HCT116 (cell line): ENCODE results near the gene CYSLTR2. TPM values are rescaled to one million over a fixed set of nuclear protein-coding genes. Genes with fewer than 3 reads are reported as not detected.

Source experiments
- ATAC-seq: fragments of 200-7000 bp; cut with Tn5 transposase; 2 replicates; pipeline ENCODE4 v1.9.1; 2020; ENCODE audit warnings: mild to moderate bottlenecking, moderate library complexity
- BruUV-seq: library from RNA; stranded (reverse); fragments of 400-500 nt; replicated peaks from 2 replicates; lab custom pipeline; 2021; lab: Mats Ljungman, UMichigan
- CTCF ChIA-PET: fragments of 300-600 bp; sonication (Branson Sonifier 250); formaldehyde crosslinking; loops from one replicate; lab custom pipeline; 2021; ENCODE audit warnings: antibody characterized with exemption; lab: Charles Lee
- POLR2A ChIA-PET: fragments of 300-600, 350-600 bp; sonication (Branson Sonifier 250); formaldehyde crosslinking; loops from one replicate; lab custom pipeline; 2021; ENCODE audit warnings: antibody characterized with exemption; lab: Charles Lee
- RAD21 ChIA-PET, 2 experiments: fragments of 300-600 bp; sonication (Branson Sonifier 250); formaldehyde crosslinking; loops; one replicate each; lab custom pipeline; 2023; ENCODE audit warnings: low total read pairs in 2 of 2; ENCODE audit not compliant: uncharacterized antibody in 2 of 2, unreplicated experiment in 2 of 2, low non-redundant PET in 1 of 2; lab: Charles Lee
- DNase-seq: peaks from one replicate; pipeline ENCODE4 v3.0.0-alpha.2; 2010; ENCODE audit warnings: low read depth, low spot score
- H2AFZ ChIP-seq: fragments of 200-600 bp; shearing (Covaris generic), sonication (generic); 2 replicates; pipeline ENCODE4 v1.6.1; 2017; ENCODE audit warnings: low read depth, mixed run types, mixed read lengths, antibody characterized with exemption, low read length; ENCODE audit not compliant: poor library complexity, severe bottlenecking
- H3K27ac ChIP-seq: 2 replicates; pipeline ENCODE4 v1.5.1; 2012; ENCODE audit warnings: low read depth, low read length
- H3K27me3 ChIP-seq: fragments of 200-600 bp; sonication (generic); 2 replicates; pipeline ENCODE4 v1.6.1; 2016; ENCODE audit warnings: mixed run types, low read length, mixed read lengths; ENCODE audit not compliant: insufficient read depth
- H3K36me3 ChIP-seq, 2 experiments: fragments of 200-500 bp in 1 of 2; fragments of 200-600 bp in 1 of 2; sonication (Bioruptor generic) in 1 of 2; sonication (generic) in 1 of 2; 2 replicates each; pipeline versions ENCODE4 v1.5.1 to v1.6.1; 2014 to 2016; ENCODE audit warnings: low read length in 2 of 2, inconsistent platforms in 1 of 2, mixed read lengths in 1 of 2, mixed run types in 1 of 2; ENCODE audit not compliant: insufficient read depth in 2 of 2, control insufficient read depth in 1 of 2
- H3K4me1 ChIP-seq, 2 experiments: fragments of 200-600 bp in 1 of 2; sonication (generic) in 1 of 2; 2 replicates each; pipeline versions ENCODE4 v1.5.1 to v1.6.1; 2012 to 2017; ENCODE audit warnings: low read length in 2 of 2, inconsistent platforms in 1 of 2, mild to moderate bottlenecking in 1 of 2, mixed read lengths in 1 of 2, mixed run types in 1 of 2, moderate library complexity in 1 of 2; ENCODE audit not compliant: insufficient read depth in 2 of 2, control insufficient read depth in 1 of 2
- H3K4me2 ChIP-seq: fragments of 200-600 bp; sonication (generic); 2 replicates; pipeline ENCODE4 v1.6.1; 2017; ENCODE audit warnings: mixed run types, low read length, mixed read lengths
- H3K4me3 ChIP-seq, 2 experiments: fragments of 200-600 bp in 1 of 2; sonication (generic) in 1 of 2; replicated peaks in 1 of 2; 2 replicates each; pipeline ENCODE4 v1.5.1; 2011 to 2016; ENCODE audit warnings: low read length in 2 of 2, control low read depth in 1 of 2, low read depth in 1 of 2, mild to moderate bottlenecking in 1 of 2, mixed read lengths in 1 of 2, mixed run types in 1 of 2
- H3K79me2 ChIP-seq: fragments of 200-600 bp; sonication (generic); 2 replicates; pipeline ENCODE4 v1.6.1; 2017; ENCODE audit warnings: mild to moderate bottlenecking, mixed run types, low read length, moderate library complexity, mixed read lengths; ENCODE audit not compliant: insufficient read depth
- H3K9ac ChIP-seq: fragments of 200-600 bp; sonication (generic); 2 replicates; pipeline ENCODE4 v1.6.1; 2016; ENCODE audit warnings: low read length, mixed read lengths
- H3K9me2 ChIP-seq: fragments of 200-600 bp; sonication (generic), shearing (Covaris generic); 2 replicates; pipeline ENCODE4 v1.6.1; 2017; ENCODE audit warnings: mixed run types, mild to moderate bottlenecking, moderate library complexity; ENCODE audit not compliant: insufficient read depth
- H3K9me3 ChIP-seq, 2 experiments: fragments of 200-500 bp in 1 of 2; fragments of 200-600 bp in 1 of 2; sonication (Bioruptor generic) in 1 of 2; sonication (generic) in 1 of 2; 2 replicates each; pipeline ENCODE4 v1.6.1; 2014 to 2017; ENCODE audit warnings: low read length in 2 of 2, mixed read lengths in 2 of 2, inconsistent platforms in 1 of 2, low read depth in 1 of 2, mild to moderate bottlenecking in 1 of 2, mixed run types in 1 of 2, moderate library complexity in 1 of 2; ENCODE audit not compliant: control insufficient read depth in 1 of 2, insufficient read depth in 1 of 2
- H4K20me1 ChIP-seq: fragments of 200-600 bp; sonication (generic), shearing (Covaris generic); 2 replicates; pipeline ENCODE4 v1.6.1; 2017; ENCODE audit warnings: mixed run types, mild to moderate bottlenecking, moderate library complexity; ENCODE audit not compliant: insufficient read depth
- CBX3 ChIP-seq: IDR thresholded peaks from 2 replicates; pipeline ENCODE4 v1.6.1; 2012; ENCODE audit warnings: low read depth
- CEBPB ChIP-seq: IDR thresholded peaks from 2 replicates; pipeline ENCODE4 v1.6.1; 2012; ENCODE audit warnings: low read depth
- EGR1 ChIP-seq: IDR thresholded peaks from 2 replicates; pipeline ENCODE4 v1.6.1; 2012; ENCODE audit warnings: low read depth
- ELF1 ChIP-seq: IDR thresholded peaks from 2 replicates; pipeline ENCODE4 v1.6.1; 2012; ENCODE audit warnings: low read depth, borderline replicate concordance
- EZH2 ChIP-seq: fragments of 200-600 bp; sonication (generic); IDR thresholded peaks from 2 replicates; pipeline ENCODE4 v1.6.1; 2017; ENCODE audit warnings: antibody characterized with exemption, mixed run types
- EZH2phosphoT487 ChIP-seq: fragments of 200-600 bp; IDR thresholded peaks from 2 replicates; pipeline ENCODE4 v1.6.1; 2018; ENCODE audit warnings: antibody characterized with exemption, borderline replicate concordance
- FOSL1 ChIP-seq: IDR thresholded peaks from 2 replicates; pipeline ENCODE4 v1.6.1; 2012; ENCODE audit warnings: low read depth
- POLR2A ChIP-seq: IDR thresholded peaks from 2 replicates; pipeline ENCODE4 v1.7.0; 2011; ENCODE audit warnings: borderline replicate concordance; ENCODE audit not compliant: insufficient read depth, insufficient read length; ENCODE audit errors: extremely low read depth
- POLR2AphosphoS5 ChIP-seq: IDR thresholded peaks from 2 replicates; pipeline ENCODE4 v1.6.1; 2011; ENCODE audit warnings: mild to moderate bottlenecking, low read depth, low read length, moderate library complexity
- SIN3A ChIP-seq: IDR thresholded peaks from 2 replicates; pipeline ENCODE4 v1.6.1; 2012; ENCODE audit warnings: low read depth
- SP1 ChIP-seq: IDR thresholded peaks from 2 replicates; pipeline ENCODE4 v1.6.1; 2012; ENCODE audit warnings: low read depth
- SRF ChIP-seq: IDR thresholded peaks from 2 replicates; pipeline ENCODE4 v1.6.1; 2012; ENCODE audit warnings: low read depth
- TCF7L2 ChIP-seq: IDR thresholded peaks from 2 replicates; pipeline ENCODE4 v1.7.0; 2011; ENCODE audit warnings: borderline replicate concordance, inconsistent platforms; ENCODE audit not compliant: insufficient read depth, insufficient read length; ENCODE audit errors: extremely low read depth
- YY1 ChIP-seq: IDR thresholded peaks from 2 replicates; pipeline ENCODE4 v1.6.1; 2011; ENCODE audit warnings: low read length, low read depth, moderate library complexity, mild to moderate bottlenecking; ENCODE audit not compliant: insufficient replicate concordance; ENCODE audit errors: extremely low read depth
- ZNF274 ChIP-seq: fragments of 200-500 bp; sonication (Bioruptor generic); IDR thresholded peaks from 2 replicates; pipeline ENCODE4 v1.6.1; 2014; ENCODE audit warnings: mild to moderate bottlenecking, low read depth, low read length, inconsistent platforms
- intact Hi-C: fragments of 100-400 bp; cut with micrococcal nuclease; formaldehyde crosslinking; loops from 2 replicates; pipeline ENCODE4 v1.10.0; 2022
- total RNA-seq: library from RNA; stranded (reverse); gene quantifications from one replicate; pipeline ENCODE4 v1.2.1, GENCODE V29; 2021; ENCODE audit not compliant: unreplicated experiment
- TF ChIP-seq, protein P1 (sequence below): IDR thresholded peaks from 2 replicates; pipeline ENCODE4 v1.6.1; 2012
- TF ChIP-seq, protein P2 (sequence below), 3 experiments: fragments of 200-600 bp in 1 of 3; sonication (generic) in 1 of 3; IDR thresholded peaks in 2 of 3; conservative IDR thresholded peaks in 1 of 3; 2 replicates each; pipeline ENCODE4 v1.5.1; 2012 to 2017; ENCODE audit warnings: low read depth in 2 of 3, low read length in 2 of 3, antibody characterized with exemption in 1 of 3, borderline replicate concordance in 1 of 3, control low read depth in 1 of 3, mild to moderate bottlenecking in 1 of 3, mixed read lengths in 1 of 3, mixed run types in 1 of 3, moderate library complexity in 1 of 3; ENCODE audit not compliant: insufficient read depth in 1 of 3
- TF ChIP-seq, protein P3 (sequence below): IDR thresholded peaks from 2 replicates; pipeline ENCODE4 v1.6.1; 2011; ENCODE audit warnings: mild to moderate bottlenecking, low read length, moderate library complexity; ENCODE audit not compliant: insufficient replicate concordance; ENCODE audit errors: extremely low read depth
- TF ChIP-seq, protein P4 (sequence below): IDR thresholded peaks from 2 replicates; pipeline ENCODE4 v1.6.1; 2012

The CYSLTR2 gene
- total RNA-seq, 1 experiment from 2014 or later, result not detected

DNA sequence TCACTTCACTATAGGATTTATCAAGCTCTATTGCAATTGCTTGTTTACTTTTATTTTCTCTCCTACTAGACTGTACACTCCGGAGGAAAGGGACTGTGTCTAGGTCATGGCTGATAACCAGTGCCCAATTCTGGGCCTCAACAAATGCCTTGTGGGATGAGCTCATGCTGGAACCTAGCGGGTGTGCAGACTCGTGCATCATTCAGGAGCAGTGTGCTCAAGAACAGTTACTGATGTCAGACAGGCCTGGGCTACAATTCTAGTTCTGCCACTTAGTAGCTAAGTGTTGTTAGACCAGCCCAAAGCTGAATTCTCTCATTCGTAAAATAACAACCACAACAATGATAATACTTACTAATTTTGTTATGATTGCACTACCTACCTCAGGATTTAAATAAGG lies 95.4 kb downstream of the CYSLTR2 start (continued):
- TF ChIP-seq EGR1 (no peak), EZH2phosphoT487 (no peak)
- TF ChIP-seq, protein P1, sequence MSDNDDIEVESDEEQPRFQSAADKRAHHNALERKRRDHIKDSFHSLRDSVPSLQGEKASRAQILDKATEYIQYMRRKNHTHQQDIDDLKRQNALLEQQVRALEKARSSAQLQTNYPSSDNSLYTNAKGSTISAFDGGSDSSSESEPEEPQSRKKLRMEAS, result no peak

DNA sequence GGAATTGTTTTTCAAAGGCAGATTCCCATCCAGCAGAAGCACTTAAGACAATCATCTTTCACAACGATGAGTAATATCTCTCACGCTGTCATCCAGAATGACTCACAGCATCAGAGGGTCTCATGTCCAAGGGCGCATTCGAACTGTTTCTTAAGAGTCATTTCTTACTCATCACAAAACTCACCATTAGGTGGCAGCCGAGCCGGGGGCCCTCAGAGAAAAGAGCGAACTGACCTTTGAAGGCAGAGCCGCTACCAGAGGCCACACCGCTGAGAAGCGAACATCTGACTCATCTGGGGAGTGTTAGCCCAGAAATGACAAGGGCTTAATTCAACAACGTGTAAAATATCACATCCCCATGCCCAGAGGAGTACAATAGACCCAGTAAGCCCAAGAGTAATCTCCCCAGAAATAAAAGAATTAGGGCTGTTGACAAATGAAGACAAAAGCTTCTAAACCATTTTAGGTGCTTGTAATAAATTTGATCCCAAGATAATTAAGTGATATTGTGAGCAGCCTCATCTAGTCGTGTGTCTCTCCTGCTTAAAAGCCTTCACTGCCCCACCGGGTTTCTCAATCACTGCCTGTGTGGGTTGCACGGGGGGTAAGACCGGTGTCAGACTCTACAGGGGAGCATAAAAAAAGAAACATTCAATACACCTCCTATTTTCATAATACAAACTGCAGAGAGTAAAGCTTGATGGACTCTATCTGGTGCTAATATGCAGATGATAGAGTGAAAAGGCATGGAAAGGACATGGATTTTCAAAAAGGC lies 96.2 kb downstream of the CYSLTR2 start:
- ATAC-seq (peak; percentile 97), DNase-seq (peak; percentile 96)
- intact Hi-C loops, result loop anchor here (1.0 kb wide), 1 partner anchor 17 kb away; no protein-coding TSS in a partner anchor
- no peaks in the 10 kb centered on the region for H4K20me1 ChIP-seq
- CTCF ChIA-PET, result interaction anchor here (1.1 to 1.3 kb wide), 2 partner anchors 19 to 153 kb away, joined by 3 to 4 read pairs; no protein-coding TSS in a partner anchor
- no peaks in the 10 kb centered on the region for H3K36me3 ChIP-seq
- RAD21 ChIA-PET, result interaction anchor here in 1 of 2 experiments (1.1 kb wide), 1 partner anchor 15 kb away, joined by 3 read pairs; no protein-coding TSS in a partner anchor
- H3K27ac ChIP-seq, result peak overlapping the region; percentile 29; the same call in 1 of the 2 replicates
- H3K9me3 ChIP-seq, result no peaks in the 10 kb centered on the region
- H2AFZ ChIP-seq, result peak overlapping the region; percentile 75
- no TSS peak for BruUV-seq
- peaks cover 12 to 27% of the 10 kb centered on the region in 2 experiments for H3K4me1 ChIP-seq
- peak overlapping the region; percentile 62 for H3K4me2 ChIP-seq
- H3K9ac ChIP-seq, result peak overlapping the region; percentile 12; the same call in 1 of the 2 replicates
- no peaks in the 10 kb centered on the region for H3K27me3 ChIP-seq
- 0 out of 4 replicates have a peak overlapping the region, but pooled peaks of 1 of the 2 experiments have one; percentile 9 for H3K4me3 ChIP-seq
- no peaks in the 10 kb centered on the region for H3K9me2 ChIP-seq
- POLR2A ChIA-PET, result no interaction called here
- H3K79me2 ChIP-seq, result no peaks in the 10 kb centered on the region
- TF ChIP-seq POLR2A (no peak), ELF1 (no peak), SRF (peak; percentile 87; the same call in 1 of the 2 replicates), FOSL1 (peak; percentile 99), CEBPB (peak; percentile 86), EGR1 (no peak; the same call in 1 of the 2 replicates), ZNF274 (no peak), TCF7L2 (peak; percentile 78), YY1 (peak; percentile 18), SIN3A (peak; percentile 86), POLR2AphosphoS5 (no peak), EZH2 (no peak), EZH2phosphoT487 (no peak), SP1 (peak; percentile 90), CBX3 (peak; percentile 80)
- TF ChIP-seq, protein P2, sequence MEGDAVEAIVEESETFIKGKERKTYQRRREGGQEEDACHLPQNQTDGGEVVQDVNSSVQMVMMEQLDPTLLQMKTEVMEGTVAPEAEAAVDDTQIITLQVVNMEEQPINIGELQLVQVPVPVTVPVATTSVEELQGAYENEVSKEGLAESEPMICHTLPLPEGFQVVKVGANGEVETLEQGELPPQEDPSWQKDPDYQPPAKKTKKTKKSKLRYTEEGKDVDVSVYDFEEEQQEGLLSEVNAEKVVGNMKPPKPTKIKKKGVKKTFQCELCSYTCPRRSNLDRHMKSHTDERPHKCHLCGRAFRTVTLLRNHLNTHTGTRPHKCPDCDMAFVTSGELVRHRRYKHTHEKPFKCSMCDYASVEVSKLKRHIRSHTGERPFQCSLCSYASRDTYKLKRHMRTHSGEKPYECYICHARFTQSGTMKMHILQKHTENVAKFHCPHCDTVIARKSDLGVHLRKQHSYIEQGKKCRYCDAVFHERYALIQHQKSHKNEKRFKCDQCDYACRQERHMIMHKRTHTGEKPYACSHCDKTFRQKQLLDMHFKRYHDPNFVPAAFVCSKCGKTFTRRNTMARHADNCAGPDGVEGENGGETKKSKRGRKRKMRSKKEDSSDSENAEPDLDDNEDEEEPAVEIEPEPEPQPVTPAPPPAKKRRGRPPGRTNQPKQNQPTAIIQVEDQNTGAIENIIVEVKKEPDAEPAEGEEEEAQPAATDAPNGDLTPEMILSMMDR (IDR thresholded peaks at IDR 0.05 in 2 of 3, conservative IDR thresholded peaks at IDR 0.05 in 1 of 3; ENCODE audit: borderline replicate concordance in 1 of 3, insufficient read depth in 1 of 3, low read depth in 2 of 3, low read length in 2 of 3), result peak; percentile 48 to 64 (median 52); a peak in 5 of 6 replicates
- TF ChIP-seq, protein P3, sequence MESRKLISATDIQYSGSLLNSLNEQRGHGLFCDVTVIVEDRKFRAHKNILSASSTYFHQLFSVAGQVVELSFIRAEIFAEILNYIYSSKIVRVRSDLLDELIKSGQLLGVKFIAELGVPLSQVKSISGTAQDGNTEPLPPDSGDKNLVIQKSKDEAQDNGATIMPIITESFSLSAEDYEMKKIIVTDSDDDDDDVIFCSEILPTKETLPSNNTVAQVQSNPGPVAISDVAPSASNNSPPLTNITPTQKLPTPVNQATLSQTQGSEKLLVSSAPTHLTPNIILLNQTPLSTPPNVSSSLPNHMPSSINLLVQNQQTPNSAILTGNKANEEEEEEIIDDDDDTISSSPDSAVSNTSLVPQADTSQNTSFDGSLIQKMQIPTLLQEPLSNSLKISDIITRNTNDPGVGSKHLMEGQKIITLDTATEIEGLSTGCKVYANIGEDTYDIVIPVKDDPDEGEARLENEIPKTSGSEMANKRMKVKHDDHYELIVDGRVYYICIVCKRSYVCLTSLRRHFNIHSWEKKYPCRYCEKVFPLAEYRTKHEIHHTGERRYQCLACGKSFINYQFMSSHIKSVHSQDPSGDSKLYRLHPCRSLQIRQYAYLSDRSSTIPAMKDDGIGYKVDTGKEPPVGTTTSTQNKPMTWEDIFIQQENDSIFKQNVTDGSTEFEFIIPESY, result peak; percentile 41
- TF ChIP-seq, protein P4, sequence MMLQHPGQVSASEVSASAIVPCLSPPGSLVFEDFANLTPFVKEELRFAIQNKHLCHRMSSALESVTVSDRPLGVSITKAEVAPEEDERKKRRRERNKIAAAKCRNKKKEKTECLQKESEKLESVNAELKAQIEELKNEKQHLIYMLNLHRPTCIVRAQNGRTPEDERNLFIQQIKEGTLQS, result peak; percentile 40; the same call in 1 of the 2 replicates
- TF ChIP-seq, protein P1, result peak; percentile 70
